SK-N-SH (cell line): ENCODE measurements around the gene FEV. TPM values are rescaled to one million over a fixed set of nuclear protein-coding genes. Genes with fewer than 3 reads are reported as not detected.

ENCODE experiments used
- CTCF ChIA-PET: fragments of 300-600, 350-600 bp; formaldehyde crosslinking; extraction: SDS; loops from one replicate; lab custom pipeline; 2021; lab: Yijun Ruan, JAX
- POLR2A ChIA-PET: fragments of 350-600 bp; sonication (Branson Sonifier 250); formaldehyde crosslinking; extraction: SDS; loops from one replicate; lab custom pipeline; 2020; ENCODE audit warnings: antibody characterized with exemption, inconsistent platforms; lab: Yijun Ruan, JAX
- DNase-seq: peaks from one replicate; pipeline ENCODE4 v3.0.0; 2012
- H2AFZ ChIP-seq: fragments of 200-600 bp; sonication (generic); 2 replicates; pipeline ENCODE4 v1.8.1; 2016; ENCODE audit warnings: antibody characterized with exemption, mild to moderate bottlenecking, low read depth
- H3F3A ChIP-seq: fragments of 200-600 bp; sonication (generic); replicated peaks from 2 replicates; pipeline ENCODE3; 2016; ENCODE audit warnings: antibody characterized with exemption, mild to moderate bottlenecking; ENCODE audit not compliant: insufficient read depth
- H3K27ac ChIP-seq, 2 experiments: fragments of 200-500 bp in 1 of 2; fragments of 200-600 bp in 1 of 2; sonication (Bioruptor generic) in 1 of 2; sonication (generic), shearing (Covaris generic) in 1 of 2; 2 replicates each; pipeline versions ENCODE4 v1.5.1 to v1.6.1; 2014 to 2016; ENCODE audit warnings: low read depth in 2 of 2, inconsistent platforms in 1 of 2, low read length in 1 of 2, mild to moderate bottlenecking in 1 of 2, mixed read lengths in 1 of 2
- H3K27me3 ChIP-seq: fragments of 200-600 bp; sonication (generic), shearing (Covaris generic); 2 replicates; pipeline ENCODE4 v1.6.1; 2016; ENCODE audit warnings: mixed run types; ENCODE audit not compliant: insufficient read depth
- H3K36me3 ChIP-seq, 2 experiments: fragments of 200-500 bp in 1 of 2; fragments of 200-600 bp in 1 of 2; sonication (Bioruptor generic) in 1 of 2; sonication (generic) in 1 of 2; replicated peaks in 1 of 2; 2 replicates each; pipeline versions ENCODE3 to v1.5.1; 2014 to 2016; ENCODE audit warnings: low read length in 1 of 2, mild to moderate bottlenecking in 1 of 2; ENCODE audit not compliant: insufficient read depth in 2 of 2, control insufficient read depth in 1 of 2
- H3K4me1 ChIP-seq, 2 experiments: fragments of 200-500 bp in 1 of 2; fragments of 200-600 bp in 1 of 2; sonication (Bioruptor generic) in 1 of 2; sonication (generic), shearing (Covaris generic) in 1 of 2; 2 replicates each; pipeline versions ENCODE4 v1.5.1 to v1.6.1; 2014 to 2016; ENCODE audit warnings: low read depth in 1 of 2, low read length in 1 of 2, mixed run types in 1 of 2; ENCODE audit not compliant: insufficient read depth in 2 of 2, control insufficient read depth in 1 of 2
- H3K4me2 ChIP-seq: fragments of 200-600 bp; sonication (generic), shearing (Covaris generic); 2 replicates; pipeline ENCODE4 v1.6.1; 2017; ENCODE audit warnings: mixed run types
- H3K4me3 ChIP-seq, 2 experiments: fragments of 200-500 bp in 1 of 2; fragments of 200-600 bp in 1 of 2; sonication (Bioruptor generic) in 1 of 2; sonication (generic), shearing (Covaris generic) in 1 of 2; 2 replicates each; pipeline versions ENCODE4 v1.5.1 to v1.8.1; 2014 to 2016; ENCODE audit warnings: low read depth in 2 of 2, inconsistent platforms in 1 of 2, low read length in 1 of 2, mild to moderate bottlenecking in 1 of 2, mixed read lengths in 1 of 2, moderate library complexity in 1 of 2
- H3K79me2 ChIP-seq: fragments of 200-600 bp; sonication (generic); 2 replicates; pipeline ENCODE4 v1.8.1; 2017; ENCODE audit warnings: mild to moderate bottlenecking; ENCODE audit not compliant: insufficient read depth
- H3K9ac ChIP-seq: fragments of 200-600 bp; sonication (generic); 2 replicates; pipeline ENCODE4 v1.6.1; 2017; ENCODE audit warnings: mixed run types
- H3K9me2 ChIP-seq: fragments of 200-600 bp; sonication (generic); 2 replicates; pipeline ENCODE4 v1.6.1; 2017; ENCODE audit warnings: mixed run types
- H3K9me3 ChIP-seq: fragments of 200-600 bp; sonication (generic); 2 replicates; pipeline ENCODE4 v1.6.1; 2017; ENCODE audit warnings: mixed run types, mild to moderate bottlenecking, moderate library complexity
- H4K20me1 ChIP-seq: fragments of 200-600 bp; sonication (generic); 2 replicates; pipeline ENCODE4 v1.6.1; 2017; ENCODE audit warnings: mild to moderate bottlenecking, mixed run types; ENCODE audit not compliant: insufficient read depth
- CHD2 ChIP-seq: fragments of 150-350 bp; IDR thresholded peaks from 2 replicates; pipeline ENCODE4 v1.6.1; 2018; ENCODE audit warnings: low read length; ENCODE audit not compliant: partially characterized antibody
- EP300 ChIP-seq, 2 experiments: IDR thresholded peaks; 2 replicates each; pipeline versions ENCODE4 v1.4.0 to v1.6.1; 2012; ENCODE audit warnings: borderline replicate concordance in 1 of 2, low read depth in 1 of 2, low read length in 1 of 2
- EZH2phosphoT487 ChIP-seq: fragments of 200-600 bp; sonication (generic); IDR thresholded peaks from 2 replicates; pipeline ENCODE4 v1.6.1; 2017; ENCODE audit warnings: low read depth, mixed run types, mild to moderate bottlenecking, antibody characterized with exemption, moderate library complexity, borderline replicate concordance
- FOSL2 ChIP-seq: IDR thresholded peaks from 2 replicates; pipeline ENCODE4 v1.4.0; 2012; ENCODE audit warnings: low read depth, mild to moderate bottlenecking, moderate library complexity, borderline replicate concordance
- FOXJ3 ChIP-seq: sonication (generic); formaldehyde crosslinking; IDR thresholded peaks from 2 replicates; pipeline ENCODE4 v1.5.1; 2020; ENCODE audit warnings: mild to moderate bottlenecking, missing genetic modification reagents
- GATA2 ChIP-seq: sonication (generic); formaldehyde crosslinking; IDR thresholded peaks from 2 replicates; pipeline ENCODE4 v1.5.0; 2020; ENCODE audit warnings: mild to moderate bottlenecking, missing genetic modification reagents
- MXI1 ChIP-seq: IDR thresholded peaks from 2 replicates; pipeline ENCODE4 v1.6.1; 2012; ENCODE audit warnings: mild to moderate bottlenecking, low read depth, low read length, improper control_type of control experiment
- NRF1 ChIP-seq: IDR thresholded peaks from 2 replicates; pipeline ENCODE4 v1.6.1; 2012; ENCODE audit warnings: low read depth, mild to moderate bottlenecking, low read length
- RAD21 ChIP-seq: IDR thresholded peaks from 2 replicates; pipeline ENCODE4 v1.6.1; 2012; ENCODE audit warnings: mild to moderate bottlenecking, low read length
- RXRA ChIP-seq: IDR thresholded peaks from 2 replicates; pipeline ENCODE4 v1.4.0; 2012; ENCODE audit warnings: low read depth, mild to moderate bottlenecking, borderline replicate concordance
- SIN3A ChIP-seq: IDR thresholded peaks from 2 replicates; pipeline ENCODE4 v1.6.1; 2012; ENCODE audit warnings: low read depth, mild to moderate bottlenecking, low read length, moderate library complexity, borderline replicate concordance
- SMC3 ChIP-seq: IDR thresholded peaks from 2 replicates; pipeline ENCODE4 v1.6.1; 2012; ENCODE audit warnings: low read depth, low read length, improper control_type of control experiment
- TCF12 ChIP-seq: IDR thresholded peaks from 2 replicates; pipeline ENCODE4 v1.4.0; 2012
- WGBS: methylation state at CpG from one replicate; pipeline ENCODE4 v1.1.6; 2017; ENCODE audit warnings: low lambda C conversion rate; 5-methylcytosine and 5-hydroxymethylcytosine counted together
- polyA plus RNA-seq, 3 experiments: library from polyadenylated mRNA; depleted of rRNA; stranded (reverse); fragments of >200 nt; gene quantifications; 2 replicates each; pipeline ENCODE4 v1.2.3, GENCODE V29; 2012
- TF ChIP-seq, protein P1 (sequence below): fragments of 150-350 bp; IDR thresholded peaks from 2 replicates; pipeline ENCODE4 v1.6.1; 2017; ENCODE audit warnings: antibody characterized with exemption, low read length, low read depth, borderline replicate concordance
- TF ChIP-seq, protein P2 (sequence below): IDR thresholded peaks from 2 replicates; pipeline ENCODE4 v1.6.1; 2012; ENCODE audit warnings: mild to moderate bottlenecking, low read depth, low read length, moderate library complexity

The FEV gene
- polyA plus RNA-seq, 1 of the 3 experiments (the other 2 are of a cell fraction): 0.53 TPM

- H3K36me3 ChIP-seq: no peaks in the 10 kb centered on the region
- TF ChIP-seq FOXJ3 (CRISPR knock-in tag) (peak; percentile 38; the same call in 1 of the 2 replicates), CHD2 (peak; percentile 36), MXI1 (peak; percentile 72; the same call in 1 of the 2 replicates), GATA2 (peak; percentile 79), FOSL2 (no peak), RAD21 (0 out of 2 replicates have a peak, but pooled peaks have one; percentile 4), EP300 (IDR thresholded peaks at IDR 0.05; ENCODE audit: borderline replicate concordance in 1 of 2, low read depth in 1 of 2, low read length in 1 of 2) (peak in 1 of 2 experiments; percentile 56; a peak in 1 of 4 replicates), RXRA (no peak), SMC3 (no peak), NRF1 (no peak), EZH2phosphoT487 (no peak), SIN3A (no peak), TCF12 (no peak)
- TF ChIP-seq, protein P1, sequence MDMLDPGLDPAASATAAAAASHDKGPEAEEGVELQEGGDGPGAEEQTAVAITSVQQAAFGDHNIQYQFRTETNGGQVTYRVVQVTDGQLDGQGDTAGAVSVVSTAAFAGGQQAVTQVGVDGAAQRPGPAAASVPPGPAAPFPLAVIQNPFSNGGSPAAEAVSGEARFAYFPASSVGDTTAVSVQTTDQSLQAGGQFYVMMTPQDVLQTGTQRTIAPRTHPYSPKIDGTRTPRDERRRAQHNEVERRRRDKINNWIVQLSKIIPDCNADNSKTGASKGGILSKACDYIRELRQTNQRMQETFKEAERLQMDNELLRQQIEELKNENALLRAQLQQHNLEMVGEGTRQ: no peak
- TF ChIP-seq, protein P2, sequence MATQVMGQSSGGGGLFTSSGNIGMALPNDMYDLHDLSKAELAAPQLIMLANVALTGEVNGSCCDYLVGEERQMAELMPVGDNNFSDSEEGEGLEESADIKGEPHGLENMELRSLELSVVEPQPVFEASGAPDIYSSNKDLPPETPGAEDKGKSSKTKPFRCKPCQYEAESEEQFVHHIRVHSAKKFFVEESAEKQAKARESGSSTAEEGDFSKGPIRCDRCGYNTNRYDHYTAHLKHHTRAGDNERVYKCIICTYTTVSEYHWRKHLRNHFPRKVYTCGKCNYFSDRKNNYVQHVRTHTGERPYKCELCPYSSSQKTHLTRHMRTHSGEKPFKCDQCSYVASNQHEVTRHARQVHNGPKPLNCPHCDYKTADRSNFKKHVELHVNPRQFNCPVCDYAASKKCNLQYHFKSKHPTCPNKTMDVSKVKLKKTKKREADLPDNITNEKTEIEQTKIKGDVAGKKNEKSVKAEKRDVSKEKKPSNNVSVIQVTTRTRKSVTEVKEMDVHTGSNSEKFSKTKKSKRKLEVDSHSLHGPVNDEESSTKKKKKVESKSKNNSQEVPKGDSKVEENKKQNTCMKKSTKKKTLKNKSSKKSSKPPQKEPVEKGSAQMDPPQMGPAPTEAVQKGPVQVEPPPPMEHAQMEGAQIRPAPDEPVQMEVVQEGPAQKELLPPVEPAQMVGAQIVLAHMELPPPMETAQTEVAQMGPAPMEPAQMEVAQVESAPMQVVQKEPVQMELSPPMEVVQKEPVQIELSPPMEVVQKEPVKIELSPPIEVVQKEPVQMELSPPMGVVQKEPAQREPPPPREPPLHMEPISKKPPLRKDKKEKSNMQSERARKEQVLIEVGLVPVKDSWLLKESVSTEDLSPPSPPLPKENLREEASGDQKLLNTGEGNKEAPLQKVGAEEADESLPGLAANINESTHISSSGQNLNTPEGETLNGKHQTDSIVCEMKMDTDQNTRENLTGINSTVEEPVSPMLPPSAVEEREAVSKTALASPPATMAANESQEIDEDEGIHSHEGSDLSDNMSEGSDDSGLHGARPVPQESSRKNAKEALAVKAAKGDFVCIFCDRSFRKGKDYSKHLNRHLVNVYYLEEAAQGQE: no peak
- ChIA-PET POLR2A (interaction anchor here (0.8 to 6.4 kb wide), 7 partner anchors 10 to 232 kb away, joined by 3 to 89 read pairs (median 4); partner anchors contain the start of gene CDK5R2), CTCF (interaction anchor here (1.2 to 12.4 kb wide), 9 partner anchors 9 to 310 kb away, joined by 4 to 208 read pairs (median 11); partner anchors contain the start of genes CDK5R2 and CRYBA2)
- H3K79me2 ChIP-seq: no peaks in the 10 kb centered on the region
- H2AFZ ChIP-seq: no peak overlapping the region
- no peak overlapping the region for H3K9ac ChIP-seq
- H3K27ac ChIP-seq: peak overlapping the region in 1 of 2 experiments; percentile 89; a peak in 2 of 4 replicates
- H4K20me1 ChIP-seq: no peaks in the 10 kb centered on the region
- H3K9me3 ChIP-seq: no peaks in the 10 kb centered on the region
- 22% methylated on average over 25 of the region's 49 CpGs for WGBS
- H3F3A ChIP-seq: no peaks in the 10 kb centered on the region
- no peaks in the 10 kb centered on the region for H3K9me2 ChIP-seq
- peak; percentile 90 for DNase-seq
- H3K4me3 ChIP-seq: peak overlapping the region in 1 of 2 experiments; percentile 45; a peak in 2 of 4 replicates
- H3K4me2 ChIP-seq: peak overlapping the region; percentile 7; the same call in 1 of the 2 replicates
- peaks cover 0 to 31% of the 10 kb centered on the region in 2 experiments; a peak in 2 of 4 replicates for H3K4me1 ChIP-seq
- peaks cover 42% of the 10 kb centered on the region for H3K27me3 ChIP-seq
Measured at GRCh38 chr2:218985325-218986091, 524 bp upstream of the FEV start.
